SK-N-SH treated with all-trans-retinoic acid at 6 μM for 48 hours (cell line): ENCODE measurements around the gene DIPK1A.

Experiments used
- ATAC-seq: fragments of 200-7000 bp; cut with Tn5 transposase; 3 replicates; pipeline ENCODE4 v1.9.1; 2020; ENCODE audit warnings: mild to moderate bottlenecking, moderate library complexity
- ARNTL ChIP-seq: fragments of 450-650 bp; formaldehyde crosslinking; IDR thresholded peaks from 2 replicates; pipeline ENCODE4 v1.5.0; 2020; ENCODE audit warnings: low read depth, mild to moderate bottlenecking, moderate library complexity, borderline replicate concordance
- BACH2 ChIP-seq: fragments of 250-450 bp; sonication (Bioruptor Pico); IDR thresholded peaks from 2 replicates; pipeline ENCODE4 v1.9.0; 2021; ENCODE audit warnings: mild to moderate bottlenecking, borderline replicate concordance
- CSDC2 ChIP-seq: fragments of 250-450 bp; sonication (Bioruptor Pico); IDR thresholded peaks from 2 replicates; pipeline ENCODE4 v1.5.0; 2020; ENCODE audit warnings: mild to moderate bottlenecking, moderate library complexity
- ESRRG ChIP-seq: fragments of 250-450 bp; sonication (Bioruptor Pico); IDR thresholded peaks from 2 replicates; pipeline ENCODE4 v1.6.1; 2021; ENCODE audit warnings: mild to moderate bottlenecking
- GLIS3 ChIP-seq: fragments of 250-450 bp; sonication (Bioruptor Pico); IDR thresholded peaks from 2 replicates; pipeline ENCODE4 v1.5.0; 2020; ENCODE audit warnings: mild to moderate bottlenecking, moderate library complexity
- ISL1 ChIP-seq: fragments of 250-450 bp; sonication (Bioruptor Pico); IDR thresholded peaks from 2 replicates; pipeline ENCODE4 v2.1.2; 2022; ENCODE audit warnings: mild to moderate bottlenecking, moderate library complexity
- OSR1 ChIP-seq: fragments of 250-450 bp; sonication (Bioruptor Pico); IDR thresholded peaks from 2 replicates; pipeline ENCODE4 v1.8.0; 2022; ENCODE audit warnings: moderate library complexity, mild to moderate bottlenecking, inconsistent platforms
- PATZ1 ChIP-seq: fragments of 250-450 bp; sonication (Bioruptor Pico); IDR thresholded peaks from 2 replicates; pipeline ENCODE4 v1.8.0; 2020; ENCODE audit warnings: mild to moderate bottlenecking, moderate library complexity, borderline replicate concordance
- RARB ChIP-seq: fragments of 250-450 bp; sonication (Bioruptor Pico); IDR thresholded peaks from 2 replicates; pipeline ENCODE4 v1.8.0; 2021; ENCODE audit warnings: mild to moderate bottlenecking, moderate library complexity
- TCF4 ChIP-seq: fragments of 250-450 bp; sonication (Bioruptor Pico); IDR thresholded peaks from 2 replicates; pipeline ENCODE4 v1.8.0; 2021; ENCODE audit warnings: mild to moderate bottlenecking, moderate library complexity, borderline replicate concordance
- TOX ChIP-seq: fragments of 250-450 bp; sonication (Bioruptor Pico); IDR thresholded peaks from 2 replicates; pipeline ENCODE4 v1.8.0; 2021; ENCODE audit warnings: mild to moderate bottlenecking, moderate library complexity, borderline replicate concordance
- ZC3H10 ChIP-seq: fragments of 250-450 bp; sonication (Bioruptor Pico); IDR thresholded peaks from 2 replicates; pipeline ENCODE4 v1.5.1; 2021; ENCODE audit warnings: mild to moderate bottlenecking, moderate library complexity
- ZFP3 ChIP-seq: fragments of 250-450 bp; sonication (Bioruptor Pico); IDR thresholded peaks from 2 replicates; pipeline ENCODE4 v1.5.0; 2020; ENCODE audit warnings: mild to moderate bottlenecking, moderate library complexity
- ZFP30 ChIP-seq: fragments of 450-650 bp; formaldehyde crosslinking; IDR thresholded peaks from 2 replicates; pipeline ENCODE4 v1.5.0; 2022; ENCODE audit warnings: mild to moderate bottlenecking, moderate library complexity
- ZNF565 ChIP-seq: fragments of 450-650 bp; formaldehyde crosslinking; conservative IDR thresholded peaks from 2 replicates; pipeline ENCODE4 v1.5.0; 2020; ENCODE audit warnings: low read depth, mild to moderate bottlenecking, moderate library complexity
- ZNF70 ChIP-seq: fragments of 450-650 bp; formaldehyde crosslinking; IDR thresholded peaks from 2 replicates; pipeline ENCODE4 v1.5.0; 2020; ENCODE audit warnings: mild to moderate bottlenecking, moderate library complexity
- ZNF8 ChIP-seq: fragments of 450-650 bp; formaldehyde crosslinking; IDR thresholded peaks from 2 replicates; pipeline ENCODE4 v1.5.0; 2020; ENCODE audit warnings: mild to moderate bottlenecking, moderate library complexity
- TF ChIP-seq, protein P1 (sequence below): fragments of 250-450 bp; sonication (Bioruptor Pico); IDR thresholded peaks from 2 replicates; pipeline ENCODE4 v1.5.1; 2021; ENCODE audit warnings: mild to moderate bottlenecking, moderate library complexity
- TF ChIP-seq, protein P2 (sequence below): fragments of 250-450 bp; sonication (Bioruptor Pico); IDR thresholded peaks from 2 replicates; pipeline ENCODE4 v1.5.1; 2020; ENCODE audit warnings: low read depth, mild to moderate bottlenecking, moderate library complexity
- TF ChIP-seq, protein P3 (sequence below): fragments of 250-450 bp; sonication (Bioruptor Pico); IDR thresholded peaks from 2 replicates; pipeline ENCODE4 v1.8.0; 2021; ENCODE audit warnings: low read depth, mild to moderate bottlenecking, moderate library complexity, borderline replicate concordance

DIPK1A gene

DNA sequence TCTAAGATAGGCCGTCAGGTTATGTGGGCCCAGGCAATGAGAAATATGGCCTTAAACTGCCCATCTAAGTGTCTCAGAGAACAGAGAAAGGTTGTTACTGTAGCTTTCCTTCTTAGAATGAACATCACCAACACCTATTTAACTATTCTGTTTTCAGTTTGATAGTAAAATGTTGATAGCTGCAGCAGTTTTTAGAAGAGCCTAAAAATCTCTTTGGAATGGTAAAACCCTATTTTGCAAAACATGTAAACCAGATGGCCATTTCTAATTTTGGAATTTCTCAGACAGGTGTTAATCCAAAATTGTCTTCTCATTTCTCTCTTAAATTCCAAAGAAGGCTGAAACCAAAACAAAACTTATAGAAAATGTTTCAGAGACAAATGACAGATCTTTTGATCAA is 57.5 kb downstream of the DIPK1A start:
- no peak for TF ChIP-seq ZFP3 (CRISPR knock-in tag)

GRCh38 chr1:92902406-92902744 is 58.9 kb downstream of the DIPK1A start:
- no peak for ATAC-seq
- TF ChIP-seq CSDC2 (CRISPR knock-in tag) (no peak), ISL1 (no peak), ZNF565 (no peak), OSR1 (CRISPR knock-in tag) (no peak), ZNF70 (no peak), ESRRG (CRISPR knock-in tag) (no peak), GLIS3 (CRISPR knock-in tag) (no peak), TCF4 (CRISPR knock-in tag) (no peak), ARNTL (CRISPR knock-in tag) (no peak), ZC3H10 (CRISPR knock-in tag) (no peak), BACH2 (no peak), ZFP30 (no peak), PATZ1 (CRISPR knock-in tag) (no peak), RARB (CRISPR knock-in tag) (no peak)
- TF ChIP-seq, protein P1, sequence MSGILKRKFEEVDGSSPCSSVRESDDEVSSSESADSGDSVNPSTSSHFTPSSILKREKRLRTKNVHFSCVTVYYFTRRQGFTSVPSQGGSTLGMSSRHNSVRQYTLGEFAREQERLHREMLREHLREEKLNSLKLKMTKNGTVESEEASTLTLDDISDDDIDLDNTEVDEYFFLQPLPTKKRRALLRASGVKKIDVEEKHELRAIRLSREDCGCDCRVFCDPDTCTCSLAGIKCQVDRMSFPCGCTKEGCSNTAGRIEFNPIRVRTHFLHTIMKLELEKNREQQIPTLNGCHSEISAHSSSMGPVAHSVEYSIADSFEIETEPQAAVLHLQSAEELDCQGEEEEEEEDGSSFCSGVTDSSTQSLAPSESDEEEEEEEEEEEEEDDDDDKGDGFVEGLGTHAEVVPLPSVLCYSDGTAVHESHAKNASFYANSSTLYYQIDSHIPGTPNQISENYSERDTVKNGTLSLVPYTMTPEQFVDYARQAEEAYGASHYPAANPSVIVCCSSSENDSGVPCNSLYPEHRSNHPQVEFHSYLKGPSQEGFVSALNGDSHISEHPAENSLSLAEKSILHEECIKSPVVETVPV (CRISPR knock-in tag): no peak
- TF ChIP-seq, protein P2, sequence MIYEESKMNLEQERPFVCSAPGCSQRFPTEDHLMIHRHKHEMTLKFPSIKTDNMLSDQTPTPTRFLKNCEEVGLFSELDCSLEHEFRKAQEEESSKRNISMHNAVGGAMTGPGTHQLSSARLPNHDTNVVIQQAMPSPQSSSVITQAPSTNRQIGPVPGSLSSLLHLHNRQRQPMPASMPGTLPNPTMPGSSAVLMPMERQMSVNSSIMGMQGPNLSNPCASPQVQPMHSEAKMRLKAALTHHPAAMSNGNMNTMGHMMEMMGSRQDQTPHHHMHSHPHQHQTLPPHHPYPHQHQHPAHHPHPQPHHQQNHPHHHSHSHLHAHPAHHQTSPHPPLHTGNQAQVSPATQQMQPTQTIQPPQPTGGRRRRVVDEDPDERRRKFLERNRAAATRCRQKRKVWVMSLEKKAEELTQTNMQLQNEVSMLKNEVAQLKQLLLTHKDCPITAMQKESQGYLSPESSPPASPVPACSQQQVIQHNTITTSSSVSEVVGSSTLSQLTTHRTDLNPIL (CRISPR knock-in tag): no peak
- TF ChIP-seq, protein P3, sequence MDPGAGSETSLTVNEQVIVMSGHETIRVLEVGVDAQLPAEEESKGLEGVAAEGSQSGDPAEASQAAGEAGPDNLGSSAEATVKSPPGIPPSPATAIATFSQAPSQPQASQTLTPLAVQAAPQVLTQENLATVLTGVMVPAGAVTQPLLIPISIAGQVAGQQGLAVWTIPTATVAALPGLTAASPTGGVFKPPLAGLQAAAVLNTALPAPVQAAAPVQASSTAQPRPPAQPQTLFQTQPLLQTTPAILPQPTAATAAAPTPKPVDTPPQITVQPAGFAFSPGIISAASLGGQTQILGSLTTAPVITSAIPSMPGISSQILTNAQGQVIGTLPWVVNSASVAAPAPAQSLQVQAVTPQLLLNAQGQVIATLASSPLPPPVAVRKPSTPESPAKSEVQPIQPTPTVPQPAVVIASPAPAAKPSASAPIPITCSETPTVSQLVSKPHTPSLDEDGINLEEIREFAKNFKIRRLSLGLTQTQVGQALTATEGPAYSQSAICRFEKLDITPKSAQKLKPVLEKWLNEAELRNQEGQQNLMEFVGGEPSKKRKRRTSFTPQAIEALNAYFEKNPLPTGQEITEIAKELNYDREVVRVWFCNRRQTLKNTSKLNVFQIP (CRISPR knock-in tag): no peak

More for the DNA sequence above, 57.5 kb downstream of the DIPK1A start:
- ATAC-seq: no peak

DNA sequence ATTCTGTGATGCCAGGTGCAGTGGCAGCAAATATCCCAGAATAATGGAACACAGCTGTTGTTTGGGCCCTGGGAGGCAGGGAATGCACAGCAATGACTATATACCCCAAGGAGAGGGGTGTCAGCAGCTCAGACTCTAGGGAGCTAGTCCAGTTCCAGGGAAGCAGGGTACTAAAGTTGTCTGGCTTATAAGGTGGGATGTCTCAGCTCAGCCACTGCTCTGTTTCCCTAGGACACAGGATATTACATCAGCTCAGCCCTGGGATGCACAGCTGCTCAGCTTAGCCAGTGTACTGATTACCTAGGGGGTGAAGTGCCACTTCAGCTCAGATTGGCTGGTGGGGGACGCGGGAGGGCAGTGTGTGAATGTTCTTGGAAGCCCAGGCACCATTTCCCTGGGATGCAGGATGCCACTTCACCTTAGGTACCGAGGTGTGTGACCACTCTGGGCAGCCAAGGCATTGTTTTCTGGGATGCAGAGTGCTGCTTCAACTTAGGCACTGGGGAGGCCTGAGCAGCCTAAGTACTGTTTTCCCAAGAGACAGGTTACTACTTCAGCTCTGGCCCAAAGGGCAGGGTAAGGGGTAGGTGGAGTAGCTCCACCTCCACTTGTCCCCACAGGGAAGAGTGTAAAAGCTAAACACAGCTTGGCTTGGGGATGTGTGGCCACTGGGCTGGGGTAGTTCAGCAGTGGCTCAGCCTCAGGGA is 59.4 kb downstream of the DIPK1A start:
- ATAC-seq: no peak
- TF ChIP-seq ZNF70 (no peak), TOX (CRISPR knock-in tag) (no peak)

- TF ChIP-seq OSR1 (CRISPR knock-in tag): no peak
- no peak for TF ChIP-seq PATZ1 (CRISPR knock-in tag)
- TF ChIP-seq ZNF8: no peak
- no peak for TF ChIP-seq ZNF565
- TF ChIP-seq, protein P2 (CRISPR knock-in tag): no peak
- TF ChIP-seq TOX (CRISPR knock-in tag): no peak
- TF ChIP-seq, protein P3 (CRISPR knock-in tag): no peak
- no peak for ATAC-seq
These were observed 60.1 kb downstream of the DIPK1A start for GRCh38 chr1:92901126-92901525.
